Peyer's patch (tissue), 4 donors: Measurements from ENCODE around the gene COL6A3. TPM values are rescaled to one million over a fixed set of nuclear protein-coding genes. Genes with fewer than 3 reads are reported as not detected.

Experiments
- DNase-seq, 3 donors: peaks; one replicate each; pipeline ENCODE4 v3.0.0-alpha.2; 2017 to 2019
- H3K27ac ChIP-seq, 4 donors: fragments of 200-600 bp; sonication (generic); one replicate each; pipeline ENCODE4 v1.5.1; 2016 to 2019
- H3K27me3 ChIP-seq, 2 donors: fragments of 200-600 bp; sonication (generic); one replicate each; pipeline ENCODE4 v1.5.1; 2019
- H3K36me3 ChIP-seq, 3 donors: fragments of 200-600 bp; sonication (generic); one replicate each; pipeline ENCODE4 v1.5.1; 2016 to 2019
- H3K4me1 ChIP-seq, 4 donors: fragments of 200-600 bp; sonication (generic); one replicate each; pipeline ENCODE4 v1.5.1; 2016 to 2019
- H3K4me3 ChIP-seq, 4 donors: fragments of 200-600 bp; sonication (generic); 1 replicate in 3 of 4; 2 replicates in 1 of 4; pipeline ENCODE4 v1.5.1; 2016 to 2019; ENCODE audit warnings: mild to moderate bottlenecking in 1 of 4
- H3K9me3 ChIP-seq, 4 donors: fragments of 200-600 bp; sonication (generic); one replicate each; pipeline ENCODE4 v1.5.1; 2016 to 2019; ENCODE audit warnings: mild to moderate bottlenecking in 1 of 4
- POLR2A ChIP-seq, 2 donors: fragments of 450-650 bp; IDR thresholded peaks; one replicate each; pipeline ENCODE4 v1.5.1; 2017; ENCODE audit warnings: antibody characterized with exemption in 2 of 2, mild to moderate bottlenecking in 2 of 2, moderate library complexity in 2 of 2
- total RNA-seq, 4 donors: library from RNA; depleted of rRNA; stranded (reverse); fragments of >200 nt; gene quantifications; one replicate each; pipeline ENCODE4 v1.1.0, GENCODE V29; 2016
- TF ChIP-seq, protein P1 (sequence below), 6 experiments: fragments of 450-650 bp in 4 of 6; fragments of 200-600 bp in 2 of 6; sonication (generic) in 1 of 6; IDR thresholded peaks; one replicate each; pipeline ENCODE4 v1.5.1; 2017 to 2019; ENCODE audit warnings: antibody characterized with exemption in 6 of 6, mild to moderate bottlenecking in 3 of 6, moderate library complexity in 1 of 6

Gene COL6A3
- total RNA-seq, 4 donors from 2014 or later = 51.7 to 172 (median 71.0) TPM

DNA sequence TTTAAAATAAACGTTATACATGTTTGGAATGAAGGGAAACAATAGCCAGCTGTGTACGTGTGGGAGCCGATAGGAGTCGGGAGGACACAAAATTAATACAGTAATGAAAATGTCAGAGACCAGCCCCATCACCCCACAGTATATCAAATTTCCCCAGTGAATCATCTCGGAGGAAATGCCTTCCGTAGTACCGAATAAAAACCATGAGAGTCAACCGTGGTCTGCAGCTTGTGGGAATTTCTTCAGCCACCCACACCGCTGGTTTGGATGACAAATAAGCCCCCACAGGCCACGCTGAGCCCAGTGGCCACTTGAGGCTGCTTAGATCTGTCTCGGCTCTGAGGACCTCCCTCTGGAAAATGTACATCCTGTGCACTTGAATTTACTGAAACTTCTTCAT is 133.7 kb downstream of the COL6A3 start:
- no peaks in the 10 kb centered on the region for H3K9me3 ChIP-seq
- H3K36me3 ChIP-seq = no peaks in the 10 kb centered on the region
- TF ChIP-seq, protein P1, sequence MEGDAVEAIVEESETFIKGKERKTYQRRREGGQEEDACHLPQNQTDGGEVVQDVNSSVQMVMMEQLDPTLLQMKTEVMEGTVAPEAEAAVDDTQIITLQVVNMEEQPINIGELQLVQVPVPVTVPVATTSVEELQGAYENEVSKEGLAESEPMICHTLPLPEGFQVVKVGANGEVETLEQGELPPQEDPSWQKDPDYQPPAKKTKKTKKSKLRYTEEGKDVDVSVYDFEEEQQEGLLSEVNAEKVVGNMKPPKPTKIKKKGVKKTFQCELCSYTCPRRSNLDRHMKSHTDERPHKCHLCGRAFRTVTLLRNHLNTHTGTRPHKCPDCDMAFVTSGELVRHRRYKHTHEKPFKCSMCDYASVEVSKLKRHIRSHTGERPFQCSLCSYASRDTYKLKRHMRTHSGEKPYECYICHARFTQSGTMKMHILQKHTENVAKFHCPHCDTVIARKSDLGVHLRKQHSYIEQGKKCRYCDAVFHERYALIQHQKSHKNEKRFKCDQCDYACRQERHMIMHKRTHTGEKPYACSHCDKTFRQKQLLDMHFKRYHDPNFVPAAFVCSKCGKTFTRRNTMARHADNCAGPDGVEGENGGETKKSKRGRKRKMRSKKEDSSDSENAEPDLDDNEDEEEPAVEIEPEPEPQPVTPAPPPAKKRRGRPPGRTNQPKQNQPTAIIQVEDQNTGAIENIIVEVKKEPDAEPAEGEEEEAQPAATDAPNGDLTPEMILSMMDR (IDR thresholded peaks at IDR 0.05) = no peak
- TF ChIP-seq POLR2A (IDR thresholded peaks at IDR 0.05) = no peak
- H3K4me3 ChIP-seq = no peak overlapping the region
- no peaks in the 10 kb centered on the region for H3K4me1 ChIP-seq
- H3K27me3 ChIP-seq = no peaks in the 10 kb centered on the region
- peak overlapping the region in 3 of 4 donors; percentile 5 to 55 (median 50) for H3K27ac ChIP-seq
- DNase-seq = no peak

DNA sequence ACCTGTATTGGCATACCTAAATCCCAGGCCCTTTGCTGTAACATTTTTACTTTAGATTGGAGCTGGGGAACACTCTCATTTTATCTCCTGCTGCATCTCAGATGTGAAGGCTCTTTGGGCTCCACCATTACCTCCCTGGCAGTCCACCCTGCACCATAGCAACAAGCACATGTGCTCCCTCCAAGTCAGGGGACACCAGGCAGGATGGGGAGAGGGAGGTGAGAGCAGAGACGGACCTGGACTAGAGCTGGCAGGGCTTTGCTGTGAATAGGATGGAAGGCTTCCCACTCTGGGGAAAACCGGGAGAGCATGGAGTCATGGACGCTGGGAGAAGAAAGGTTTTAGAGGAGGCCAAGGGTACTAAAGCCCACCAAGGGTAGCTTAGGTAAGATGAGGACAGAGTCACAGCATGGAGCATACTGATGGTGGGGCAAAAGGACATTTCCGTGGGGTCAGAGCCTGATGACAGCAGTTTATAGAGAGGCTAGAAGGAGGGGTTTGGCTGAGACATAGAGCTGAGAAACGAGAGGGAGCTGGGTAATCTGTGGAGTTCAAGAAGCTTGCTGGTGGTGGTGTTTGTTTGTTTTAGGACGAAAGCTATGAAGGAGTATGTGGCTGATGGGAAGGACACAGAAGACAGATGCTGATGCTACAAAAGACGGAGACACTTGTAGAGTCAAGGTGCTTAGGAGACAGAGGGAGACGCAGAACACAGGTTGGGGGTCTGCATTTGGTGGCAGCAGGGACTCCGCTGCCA is 134.8 kb downstream of the COL6A3 start:
- no peak overlapping the region for H3K4me3 ChIP-seq
- DNase-seq = no peak
- TF ChIP-seq, protein P1 (IDR thresholded peaks at IDR 0.05) = no peak
- TF ChIP-seq POLR2A (IDR thresholded peaks at IDR 0.05) = no peak
- H3K27ac ChIP-seq = peak overlapping the region in 3 of 4 donors; percentile 5 to 55 (median 14)
- no peaks in the 10 kb centered on the region for H3K4me1 ChIP-seq
- H3K27me3 ChIP-seq = no peaks in the 10 kb centered on the region
- no peaks in the 10 kb centered on the region for H3K36me3 ChIP-seq
- H3K9me3 ChIP-seq = no peaks in the 10 kb centered on the region

DNA sequence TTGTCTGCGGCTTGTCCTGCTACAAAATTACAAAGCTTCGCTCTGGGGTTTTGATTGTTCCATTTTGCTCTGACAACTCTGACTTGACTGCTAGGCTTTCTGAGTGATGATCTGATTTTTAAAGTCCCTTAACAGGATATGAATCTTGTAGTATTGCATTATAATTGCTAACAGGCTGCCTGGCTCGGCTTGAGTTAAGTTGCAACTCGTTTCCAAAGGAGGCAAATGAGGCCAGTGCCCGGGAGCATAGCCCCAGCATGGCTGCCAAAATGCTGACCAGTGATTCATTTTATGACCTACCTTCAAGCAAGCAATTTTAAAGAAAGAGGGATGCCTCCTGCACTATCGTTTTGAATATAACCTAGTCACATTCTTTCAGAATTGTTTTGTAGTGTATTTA is 135.4 kb downstream of the COL6A3 start:
- H3K27me3 ChIP-seq = no peaks in the 10 kb centered on the region
- peak overlapping the region in 2 of 4 donors; percentile 14 to 55 for H3K27ac ChIP-seq
- no peaks in the 10 kb centered on the region for H3K36me3 ChIP-seq
- no peaks in the 10 kb centered on the region for H3K4me1 ChIP-seq
- H3K4me3 ChIP-seq = no peak overlapping the region
- DNase-seq = no peak
- H3K9me3 ChIP-seq = no peaks in the 10 kb centered on the region
- TF ChIP-seq POLR2A (IDR thresholded peaks at IDR 0.05) = no peak
- TF ChIP-seq, protein P1 (IDR thresholded peaks at IDR 0.05) = no peak

DNA sequence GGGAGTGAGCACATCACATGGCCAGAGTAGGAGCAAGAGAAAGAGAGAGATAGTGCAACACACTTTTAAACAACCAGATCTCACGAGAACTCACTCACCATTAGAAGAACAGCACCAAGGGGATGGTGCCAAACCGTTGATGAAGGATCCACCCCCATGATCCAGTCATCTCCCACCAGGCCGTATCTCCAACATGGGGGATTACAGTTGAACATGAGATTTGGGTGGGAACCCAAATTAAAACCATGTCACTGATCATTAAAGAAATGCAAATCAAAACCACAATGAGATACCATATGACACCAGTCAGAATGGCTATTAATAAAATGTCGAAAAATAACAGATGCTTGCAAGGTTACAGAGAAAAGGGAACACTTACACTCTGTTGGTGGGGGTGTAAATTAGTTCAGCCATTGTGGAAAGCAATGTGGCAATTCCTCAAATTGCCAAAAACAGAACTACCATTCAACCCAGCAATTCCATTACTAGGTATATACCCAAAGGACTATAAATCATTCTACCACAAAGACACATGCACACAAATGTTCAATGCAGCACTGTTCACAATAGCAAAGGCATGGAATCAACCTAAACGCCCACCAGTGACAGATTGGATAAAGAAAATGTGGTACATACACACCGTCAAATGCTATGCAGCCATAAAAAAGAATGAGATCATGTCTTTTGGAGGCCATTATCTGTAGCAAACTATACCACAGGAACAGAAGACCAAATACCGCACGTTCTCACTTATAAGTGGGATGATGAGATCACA is 137.1 kb downstream of the COL6A3 start:
- no peaks in the 10 kb centered on the region for H3K27me3 ChIP-seq
- H3K4me1 ChIP-seq = no peaks in the 10 kb centered on the region
- no peak for DNase-seq
- H3K36me3 ChIP-seq = no peaks in the 10 kb centered on the region
- H3K27ac ChIP-seq = no peak overlapping the region
- H3K9me3 ChIP-seq = no peaks in the 10 kb centered on the region
- no peak overlapping the region for H3K4me3 ChIP-seq
- no peak for TF ChIP-seq POLR2A (IDR thresholded peaks at IDR 0.05)
- TF ChIP-seq, protein P1 (IDR thresholded peaks at IDR 0.05) = no peak

Other genes starting within 250 kb of the COL6A3 start
- 100 to 1,000 TPM in 3 of 4 donors, 10 to 100 TPM in 1; 82.5 to 195 (median 116) TPM for gene MLPH, start 73.1 kb upstream of the COL6A3 start, total RNA-seq
- gene PRLH, start 152.4 kb upstream of the COL6A3 start, total RNA-seq = not detected
- gene RAB17, start 176.6 kb upstream of the COL6A3 start, total RNA-seq = 100 to 1,000 TPM in 3 of 4 donors, 10 to 100 TPM in 1; 66.0 to 244 (median 219) TPM
- 100 to 1,000 TPM; 114 to 182 (median 135) TPM for gene LRRFIP1, start 213.4 kb upstream of the COL6A3 start, total RNA-seq